Activated T-helper 1 cell treated with Interleukin-2 at 50 U/mL for 16 hours (primary cell): ENCODE results near the gene MT1A.

ENCODE experiments used
- DNase-seq: peaks from one replicate; pipeline ENCODE4 v3.0.0-alpha.2; 2020; ENCODE audit warnings: low read depth

MT1A gene

GRCh38 chr16:56681939-56682702 is 43.7 kb downstream of the MT1A start, which contains the start of gene MT1X:
Gene MT1X (plus strand): TSS chr16:56682470. CDS start chr16:56682541, 71 bp downstream.
- DNase-seq, result peak; percentile 74

- DNase-seq, result no peak
These were observed 44.4 kb downstream of the MT1A start for GRCh38 chr16:56682703-56683397.

GRCh38 chr16:56683424-56684172 is 45.1 kb downstream of the MT1A start:
- DNase-seq, result no peak

- no peak for DNase-seq
These were observed 45.9 kb downstream of the MT1A start for GRCh38 chr16:56684256-56684925.

- DNase-seq, result no peak
These were observed 46.6 kb downstream of the MT1A start for GRCh38 chr16:56684926-56685590.

GRCh38 chr16:56686758-56687157 is 48.3 kb downstream of the MT1A start:
- DNase-seq, result no peak

- no peak for DNase-seq
These were observed 50.3 kb downstream of the MT1A start for GRCh38 chr16:56688762-56689161.

- no peak for DNase-seq
These were observed 50.7 kb downstream of the MT1A start for GRCh38 chr16:56689171-56689570.
